GM12892 (cell line): ENCODE data around the gene PLEKHG3. TPM values are rescaled to one million over a fixed set of nuclear protein-coding genes. Genes with fewer than 3 reads are reported as not detected.
A peak's percentile ranks its signal among the peaks of the same experiment; 100 is the strongest.
"Not testable (repeated sequence)": the region's sequence is repeated elsewhere in the genome, so short reads cannot be mapped to it uniquely, and the experiment has no call there.

Experiments used
- DNase-seq: peaks from one replicate; pipeline ENCODE4 v3.0.0; 2011; ENCODE audit not compliant: insufficient read length
- FAIRE-seq: peaks from 2 replicates; lab custom pipeline; 2011; peaks lifted over from hg19 to GRCh38; lab: Jason Lieb, UNC
- POLR2A ChIP-seq: IDR thresholded peaks from 2 replicates; pipeline ENCODE4 v1.6.1; 2011; ENCODE audit warnings: low read depth, low read length, control low read depth
- POLR2AphosphoS5 ChIP-seq: IDR thresholded peaks from 2 replicates; pipeline ENCODE4 v1.6.1; 2011; ENCODE audit warnings: low read depth, low read length, control low read depth
- TAF1 ChIP-seq: IDR thresholded peaks from 2 replicates; pipeline ENCODE4 v1.6.1; 2011; ENCODE audit warnings: low read depth, mild to moderate bottlenecking, control low read depth, low read length, borderline replicate concordance
- polyA plus RNA-seq: library from polyadenylated mRNA; unstranded; fragments of >200 nt; gene quantifications from one replicate; pipeline ENCODE4 v1.2.1, GENCODE V29; 2012; ENCODE audit warnings: missing spikeins, inconsistent platforms; ENCODE audit not compliant: missing spikeins

The PLEKHG3 gene
- polyA plus RNA-seq, result 0.30 TPM

GRCh38 chr14:64704143-64704742 is at the start of gene PLEKHG3:
PLEKHG3 (plus strand) TSS chr14:64704424; CDS start chr14:64727632, 23,208 bp downstream.
- no peak for TF ChIP-seq POLR2A
- TF ChIP-seq POLR2AphosphoS5, result no peak
- TF ChIP-seq TAF1, result no peak
- FAIRE-seq, result no peak
- DNase-seq, result no peak

- no peak for FAIRE-seq
- TF ChIP-seq TAF1, result no peak
- no peak for TF ChIP-seq POLR2A
- TF ChIP-seq POLR2AphosphoS5, result no peak
- DNase-seq, result no peak
Measured at GRCh38 chr14:64654901-64655300, 49.3 kb upstream of the PLEKHG3 start.

GRCh38 chr14:64656986-64657385 is 47.2 kb upstream of the PLEKHG3 start:
- TF ChIP-seq POLR2AphosphoS5 (no peak), POLR2A (no peak), TAF1 (no peak)
- DNase-seq (no peak), FAIRE-seq (no peak)

- no peak for FAIRE-seq
Measured at GRCh38 chr14:64658201-64658600, 46.0 kb upstream of the PLEKHG3 start.

GRCh38 chr14:64658700-64659264 is 45.4 kb upstream of the PLEKHG3 start:
- not testable (repeated sequence) for DNase-seq
- peak; percentile 68 for FAIRE-seq

More at GRCh38 chr14:64658201-64658600, 46.0 kb upstream of the PLEKHG3 start:
- TF ChIP-seq POLR2A (no peak), POLR2AphosphoS5 (no peak), TAF1 (no peak)
- DNase-seq, result no peak

GRCh38 chr14:64659366-64659765 is 44.9 kb upstream of the PLEKHG3 start:
- DNase-seq (no peak), FAIRE-seq (no peak)
- TF ChIP-seq TAF1 (no peak), POLR2A (no peak)

GRCh38 chr14:64663174-64663573 is 41.0 kb upstream of the PLEKHG3 start:
- FAIRE-seq, result no peak
- DNase-seq, result no peak
- TF ChIP-seq POLR2A (no peak), TAF1 (no peak), POLR2AphosphoS5 (no peak)

GRCh38 chr14:64671591-64671990 is 32.6 kb upstream of the PLEKHG3 start:
- FAIRE-seq, result peak; percentile 44
- TF ChIP-seq TAF1 (no peak), POLR2A (no peak), POLR2AphosphoS5 (no peak)
- no peak for DNase-seq

- FAIRE-seq (no peak), DNase-seq (no peak)
- no peak for TF ChIP-seq TAF1
- no peak for TF ChIP-seq POLR2AphosphoS5
- no peak for TF ChIP-seq POLR2A
Measured at GRCh38 chr14:64673316-64673715, 30.9 kb upstream of the PLEKHG3 start.

GRCh38 chr14:64673748-64674147 is 30.5 kb upstream of the PLEKHG3 start:
- DNase-seq (no peak), FAIRE-seq (no peak)
- TF ChIP-seq TAF1, result no peak
- TF ChIP-seq POLR2A, result no peak
- no peak for TF ChIP-seq POLR2AphosphoS5

GRCh38 chr14:64674829-64675228 is 29.4 kb upstream of the PLEKHG3 start:
- TF ChIP-seq POLR2AphosphoS5 (no peak), POLR2A (no peak), TAF1 (no peak)
- no peak for DNase-seq
- FAIRE-seq, result no peak

GRCh38 chr14:64675312-64675711 is 28.9 kb upstream of the PLEKHG3 start:
- FAIRE-seq, result no peak
- TF ChIP-seq POLR2AphosphoS5 (no peak), TAF1 (no peak), POLR2A (no peak)

GRCh38 chr14:64676410-64677008 is 27.7 kb upstream of the PLEKHG3 start:
- peak; percentile 48 for FAIRE-seq
- no peak for DNase-seq
- TF ChIP-seq POLR2A (no peak), TAF1 (no peak), POLR2AphosphoS5 (no peak)

More at GRCh38 chr14:64675312-64675711, 28.9 kb upstream of the PLEKHG3 start:
- DNase-seq, result no peak
